Measurements from ENCODE around the gene MOB3B.

Gene MOB3B

DNA sequence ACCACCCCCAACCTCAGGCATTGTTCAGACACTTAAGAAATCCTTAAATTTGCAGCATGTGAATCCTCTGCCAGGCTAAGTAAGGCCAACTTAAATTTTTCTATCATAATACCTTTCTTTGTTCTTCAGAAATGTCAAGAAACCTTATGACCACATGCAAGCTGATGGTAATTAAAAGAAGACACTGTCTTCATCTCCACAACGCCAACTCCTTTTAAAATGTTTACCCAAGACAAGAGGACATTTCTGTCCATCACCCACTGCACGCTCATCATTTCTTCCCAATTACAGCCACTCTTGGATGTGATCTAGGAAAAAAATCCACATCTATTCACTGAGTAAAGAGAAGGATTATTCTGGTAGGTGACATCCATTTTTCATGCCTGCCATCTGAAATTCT lies 11.6 kb downstream of the MOB3B start:
- DNase-seq (ENCODE audit: low read depth), result no peak

DNA sequence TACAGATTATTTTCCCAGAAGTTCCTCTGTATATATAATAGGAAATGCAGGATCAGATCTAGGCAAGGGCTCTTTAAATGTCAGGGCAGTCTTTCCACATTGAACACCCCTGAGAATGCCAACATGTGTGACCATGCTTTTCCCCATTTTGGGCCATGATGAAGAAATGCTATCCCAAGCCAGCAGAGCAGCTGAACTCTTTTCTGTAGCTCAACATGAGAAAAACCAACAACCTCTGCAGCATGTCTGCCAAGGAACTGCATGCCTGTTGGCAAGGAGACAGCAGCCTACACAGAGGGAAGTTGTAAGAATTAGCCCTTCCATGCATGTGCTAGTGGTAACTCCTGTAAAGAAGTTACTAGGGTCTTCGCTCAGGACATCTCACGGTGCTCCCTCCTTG lies 15.1 kb downstream of the MOB3B start:
- DNase-seq (ENCODE audit: low read depth), result no peak

DNA sequence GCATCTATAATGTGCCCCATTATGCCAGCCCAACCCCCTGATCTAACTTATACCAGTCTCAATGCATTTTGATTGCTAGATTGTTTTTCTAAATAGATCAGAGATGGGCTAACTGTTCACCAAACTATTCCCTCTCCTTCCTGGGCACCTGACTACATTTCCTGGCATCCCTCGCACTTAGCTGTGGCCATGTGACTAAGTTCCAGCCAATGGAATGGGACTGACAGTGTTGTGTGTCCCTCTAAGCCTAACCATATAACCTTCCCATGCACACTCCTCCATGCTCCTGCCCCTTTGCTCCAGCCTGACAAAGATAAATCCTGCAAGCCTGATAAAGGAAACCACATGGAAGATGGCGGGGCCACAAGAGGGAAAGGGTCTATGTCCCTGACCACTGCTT lies 17.8 kb downstream of the MOB3B start:
- no peak for DNase-seq (ENCODE audit: low read depth)

DNA sequence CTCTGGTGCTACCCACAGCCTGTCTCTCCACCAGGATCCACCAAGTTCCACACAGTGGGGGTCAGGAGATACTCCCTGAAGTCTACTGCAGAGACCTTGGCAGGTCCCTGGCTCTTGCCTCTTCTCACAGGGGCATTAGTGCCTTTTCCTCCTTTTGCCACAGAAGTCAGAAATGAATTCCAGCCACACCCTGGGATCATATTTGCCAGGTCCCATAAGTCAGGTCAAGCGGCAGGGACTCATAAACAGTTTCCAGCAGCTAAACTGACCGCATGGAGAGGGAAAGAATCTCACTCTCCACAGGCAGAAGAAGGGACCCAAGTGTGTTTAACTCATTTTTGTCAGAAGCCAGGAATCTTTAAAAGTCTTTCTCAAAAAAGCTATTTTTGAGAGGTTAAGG lies 18.8 kb downstream of the MOB3B start:
- no peak for DNase-seq (ENCODE audit: low read depth)

DNA sequence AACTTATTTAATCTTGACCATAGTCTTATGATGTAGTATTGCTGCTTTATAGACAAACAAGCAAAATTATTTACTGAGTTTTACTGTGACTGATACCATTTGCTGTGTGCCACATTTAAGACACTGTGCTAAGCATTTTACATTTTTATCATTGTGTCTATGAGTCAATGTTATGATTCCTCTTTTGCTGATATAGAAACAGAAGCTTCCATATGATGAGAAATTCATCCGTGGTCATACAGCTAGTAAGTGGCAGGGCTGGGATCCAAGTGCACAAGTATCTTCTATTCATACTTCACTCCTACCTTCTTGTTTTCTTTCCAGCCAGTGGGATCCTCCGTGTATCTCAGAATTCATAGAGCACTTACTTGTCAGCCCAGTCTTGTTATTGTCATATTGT lies 22.6 kb downstream of the MOB3B start:
- no peak for DNase-seq (ENCODE audit: low read depth)

DNA sequence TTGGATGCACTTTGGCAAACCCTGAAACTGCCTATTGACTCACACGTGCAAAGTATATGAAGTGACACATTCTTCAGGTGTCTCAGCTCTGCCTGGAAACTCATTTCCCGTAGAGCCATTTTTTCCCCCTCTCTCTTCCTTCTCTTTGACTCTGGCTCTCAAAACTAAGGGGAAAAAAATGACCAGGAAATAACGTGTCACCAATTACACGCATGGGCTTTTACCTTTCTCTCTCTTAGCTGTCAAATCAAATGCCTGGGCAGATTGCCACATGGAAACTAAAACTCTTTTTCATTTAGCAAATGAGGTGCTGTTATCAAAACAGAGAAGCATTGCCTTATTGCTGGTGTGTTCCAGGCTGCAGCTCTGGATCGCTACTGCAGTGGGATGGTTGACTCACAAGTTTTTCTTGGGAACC lies 23.9 kb downstream of the MOB3B start:
- DNase-seq (ENCODE audit: low read depth), result peak; percentile 57

DNA sequence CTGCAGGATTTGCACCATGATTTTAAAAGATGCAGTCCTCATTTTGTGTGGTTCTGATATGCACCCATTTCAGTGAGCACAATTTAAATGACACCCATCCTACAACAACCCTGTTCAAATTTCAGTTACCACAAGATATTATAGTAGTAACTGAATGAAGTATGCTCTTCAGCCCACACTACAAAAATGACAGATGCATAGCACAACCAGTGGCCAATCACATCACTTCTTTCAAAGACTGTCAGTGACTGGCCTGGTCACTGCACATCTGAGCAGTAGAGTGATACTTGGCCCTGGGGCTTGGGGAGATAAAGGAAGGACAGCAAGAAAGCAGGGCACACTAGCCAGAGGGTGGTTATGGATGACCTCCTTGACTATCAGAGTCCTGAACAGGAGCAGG lies 25.4 kb downstream of the MOB3B start:
- no peak for DNase-seq (ENCODE audit: low read depth)

DNA sequence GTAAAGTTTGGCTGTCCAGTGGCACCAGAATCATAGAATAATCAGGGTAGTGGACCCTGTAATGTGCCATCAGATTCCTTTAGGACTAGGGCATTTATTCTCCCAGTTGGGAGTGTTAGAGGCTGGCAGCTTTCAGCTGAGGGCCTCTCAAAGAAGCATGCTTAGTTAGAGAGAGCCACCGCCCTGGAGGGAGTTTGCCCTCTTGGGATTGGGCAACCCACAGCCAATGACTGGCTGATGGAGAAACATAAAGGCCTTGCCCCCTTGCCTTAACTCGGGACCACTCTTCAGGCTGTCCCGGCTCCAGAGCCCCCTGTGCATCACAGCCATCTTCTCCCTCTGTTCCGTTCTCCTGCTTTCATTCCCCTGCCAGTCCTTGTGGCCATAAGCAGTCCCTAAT lies 26.0 kb downstream of the MOB3B start:
- DNase-seq (ENCODE audit: low read depth), result no peak

DNA sequence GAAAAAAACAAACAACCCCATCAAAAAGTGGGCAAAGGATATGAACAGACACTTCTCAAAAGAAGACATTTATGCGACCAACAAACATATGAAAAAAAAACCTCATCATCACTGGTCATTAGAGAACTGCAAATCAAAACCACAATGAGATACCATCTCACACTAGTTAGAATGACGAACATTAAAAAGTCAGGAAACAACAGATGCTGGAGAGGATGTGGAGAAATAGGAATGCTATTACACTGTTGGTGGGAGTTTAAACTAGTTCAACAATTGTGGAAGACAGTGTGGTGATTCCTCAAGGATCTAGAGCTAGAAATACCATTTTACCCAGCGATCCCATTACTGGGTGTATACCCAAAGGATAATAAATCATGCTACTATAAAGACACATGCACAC lies 28.7 kb downstream of the MOB3B start:
- DNase-seq (ENCODE audit: low read depth), result peak; percentile 8

DNA sequence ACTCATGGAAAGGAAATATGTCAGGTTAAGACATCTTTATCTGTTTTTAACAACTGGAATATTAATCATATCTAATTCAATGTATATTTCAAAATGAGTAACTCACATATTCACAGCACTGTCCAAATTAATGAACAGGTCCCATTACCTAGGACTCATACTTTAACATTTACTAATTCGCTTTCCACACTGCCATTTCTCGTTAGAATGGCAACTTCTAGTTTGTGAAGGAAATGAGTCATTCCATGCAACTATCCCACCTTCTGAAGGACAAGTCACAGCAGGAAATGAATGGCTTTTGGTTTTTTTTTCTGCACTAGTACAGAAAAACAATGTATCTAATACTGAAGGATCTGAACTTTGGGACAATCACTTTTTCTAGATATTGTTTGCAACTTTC lies 30.2 kb downstream of the MOB3B start:
- DNase-seq (ENCODE audit: low read depth), result peak; percentile 77

DNA sequence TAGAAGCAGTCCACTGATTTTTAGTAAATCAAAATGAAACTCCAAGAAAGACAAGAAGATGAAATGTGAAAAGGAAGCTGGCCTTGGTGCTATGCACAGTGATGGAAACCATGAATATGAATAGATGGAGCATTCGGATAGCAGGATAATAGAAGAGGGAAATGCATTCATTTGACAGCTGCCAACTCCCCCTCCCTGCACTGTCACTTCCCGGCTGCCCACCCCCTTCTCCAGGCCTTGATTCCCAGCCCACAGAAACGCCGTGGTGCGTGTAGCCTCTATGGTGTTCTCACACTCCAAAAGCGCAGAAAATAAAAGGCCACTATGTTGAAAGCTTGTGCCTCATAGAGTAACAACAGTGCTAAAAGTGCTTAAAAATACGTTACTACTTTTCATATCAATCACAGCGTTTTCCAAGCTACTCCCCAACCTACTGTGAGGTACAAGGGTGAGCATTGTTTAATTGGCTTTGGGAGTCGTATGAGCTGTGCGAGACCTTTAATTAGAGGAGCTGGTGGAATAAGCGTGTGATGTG lies 31.7 kb downstream of the MOB3B start:
- DNase-seq (ENCODE audit: low read depth), result no peak

DNA sequence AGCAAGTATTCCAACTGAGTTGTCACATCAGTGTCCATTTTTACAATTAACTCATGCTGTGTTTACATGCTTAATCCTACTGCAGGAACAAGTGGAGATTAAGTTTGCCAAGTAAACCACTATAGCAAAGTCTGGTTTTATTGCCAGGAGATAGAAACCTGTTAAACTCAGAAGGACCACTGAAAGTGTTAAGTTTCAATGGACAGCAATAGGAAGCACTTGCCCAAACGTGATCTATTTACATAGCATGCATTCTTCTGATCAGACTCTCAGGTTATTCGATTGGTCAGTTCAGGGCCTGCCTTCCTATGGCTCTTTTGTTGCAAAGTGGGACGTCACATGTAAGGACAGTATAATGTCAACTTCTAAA lies 33.5 kb downstream of the MOB3B start:
- DNase-seq (ENCODE audit: low read depth), result no peak

DNA sequence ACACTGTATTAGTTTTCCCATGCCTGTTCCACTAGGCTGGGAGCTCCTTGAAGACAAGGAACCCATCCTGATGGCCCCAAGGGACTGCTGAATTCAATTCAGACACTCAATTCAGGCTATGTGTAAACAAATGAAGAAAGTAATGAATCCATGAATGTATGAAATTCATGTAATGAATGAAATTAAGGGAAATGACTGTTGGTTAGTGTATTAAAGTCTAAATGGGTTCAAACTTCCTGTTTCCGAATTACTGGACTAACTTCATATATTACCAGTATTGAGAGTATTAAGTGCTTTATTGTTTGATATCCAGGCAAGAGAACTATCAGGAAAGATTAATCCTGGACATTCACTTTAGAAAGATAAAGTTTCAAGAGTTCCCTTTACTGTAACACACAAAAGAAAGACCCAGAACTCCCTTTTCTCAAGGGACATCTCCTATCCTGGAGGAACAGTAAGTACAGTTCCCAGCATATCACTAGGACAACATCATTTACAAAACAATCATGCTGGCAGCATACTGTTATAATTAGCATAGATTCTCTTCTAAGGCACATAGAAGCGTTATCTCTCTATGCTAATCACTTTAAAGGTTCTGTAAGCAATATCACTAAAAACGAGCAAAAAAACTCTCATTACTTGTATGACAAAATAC lies 34.0 kb downstream of the MOB3B start:
- no peak for DNase-seq (ENCODE audit: low read depth)

DNA sequence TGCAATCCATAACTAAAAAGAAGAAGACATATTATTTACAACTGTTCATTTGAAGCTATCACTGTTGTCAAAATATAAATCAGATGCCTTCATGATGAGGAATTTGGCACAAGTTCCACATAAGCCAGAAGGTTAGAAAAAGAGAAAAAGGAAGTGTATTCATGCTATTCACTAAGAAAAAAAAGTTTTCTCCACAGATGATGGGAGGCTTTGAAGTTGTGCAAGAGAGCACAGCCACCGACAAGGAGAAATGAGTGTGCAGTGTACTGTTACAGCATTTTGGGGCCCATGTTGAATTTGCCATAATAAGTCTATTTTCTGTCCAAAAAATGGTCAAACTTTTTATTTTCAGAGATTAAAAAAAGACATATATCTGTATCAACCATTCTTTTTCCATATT lies 38.5 kb downstream of the MOB3B start:
- DNase-seq (ENCODE audit: low read depth), result peak; percentile 3

DNA sequence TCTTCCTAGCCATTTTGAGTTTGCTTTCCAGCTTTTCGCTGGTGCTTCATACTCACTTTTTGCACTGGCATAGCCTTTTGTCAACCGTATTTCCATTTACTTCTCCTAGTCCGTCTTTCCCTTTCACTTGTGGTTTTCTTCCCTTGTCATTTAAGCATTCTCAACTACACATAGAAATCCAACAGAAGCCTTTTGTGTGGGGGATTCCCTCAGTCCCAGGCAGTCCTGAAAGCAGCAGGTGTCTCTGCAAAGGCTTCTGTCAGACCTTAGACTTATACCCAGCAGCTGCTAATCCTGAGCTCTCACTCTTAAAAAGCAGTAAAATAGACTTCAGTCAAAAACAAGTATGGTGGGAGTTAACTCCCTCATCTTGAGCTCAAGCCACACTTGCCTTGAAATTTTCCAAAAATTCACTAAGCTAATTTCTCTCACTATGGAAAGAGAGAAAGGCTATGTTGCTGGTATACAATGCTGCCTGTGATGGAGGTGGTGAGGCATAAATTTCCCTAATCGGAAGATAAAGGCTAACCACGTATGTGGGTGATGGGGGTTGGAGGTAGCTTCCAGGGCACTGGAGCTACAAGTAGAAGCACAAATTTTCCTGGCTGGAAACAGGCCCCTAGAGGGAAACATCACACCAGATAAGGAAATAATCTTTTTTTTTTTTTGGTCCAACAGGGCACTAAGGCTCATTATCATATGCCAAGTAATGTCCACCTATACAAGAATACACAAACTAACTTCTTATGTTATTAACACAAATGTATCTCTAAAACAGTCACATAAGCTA lies 40.3 kb downstream of the MOB3B start:
- DNase-seq (ENCODE audit: low read depth), result peak; percentile 4

DNA sequence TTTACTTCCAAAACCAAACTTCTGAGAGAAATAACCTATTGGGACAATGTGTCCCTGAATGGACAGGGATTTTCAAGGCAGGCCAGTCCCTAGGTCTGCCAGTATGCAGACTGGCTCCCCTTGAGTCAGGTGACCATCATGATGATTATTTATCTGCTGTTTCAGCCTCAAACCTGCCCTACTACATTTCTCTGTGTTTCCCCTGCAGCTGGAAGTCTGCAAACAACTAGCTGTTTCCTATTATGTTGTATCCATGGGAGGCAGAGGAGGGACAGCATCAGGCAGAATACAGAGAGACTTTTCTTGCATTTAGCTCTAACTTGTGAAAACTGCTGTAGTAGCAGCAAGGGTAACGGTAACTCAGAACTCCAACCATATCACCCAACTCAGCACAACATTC lies 41.7 kb downstream of the MOB3B start:
- DNase-seq (ENCODE audit: low read depth), result no peak

DNA sequence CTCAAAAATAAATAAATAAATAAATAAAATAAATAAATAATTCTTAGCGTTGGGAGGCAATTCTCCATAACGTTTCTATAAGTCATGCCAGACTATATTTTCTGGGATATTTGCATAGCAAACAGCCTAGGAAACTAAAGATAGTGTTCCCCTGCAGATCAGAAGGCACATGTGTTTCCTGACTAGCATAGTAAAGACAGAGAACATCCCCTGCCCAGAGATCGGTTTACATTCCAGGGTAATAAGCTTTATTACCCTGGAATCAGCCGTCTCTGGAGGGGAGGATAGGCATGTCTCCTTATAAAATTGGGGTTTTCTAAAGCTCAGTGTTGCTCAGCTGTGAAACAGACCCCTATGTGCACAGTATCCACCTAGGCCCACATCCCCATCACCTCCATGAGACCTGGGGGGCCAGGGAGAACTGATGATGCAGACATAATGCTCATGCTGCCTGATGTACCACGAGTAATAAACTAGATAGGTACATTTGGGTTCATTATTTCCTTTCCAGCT lies 42.4 kb downstream of the MOB3B start:
- no peak for DNase-seq (ENCODE audit: low read depth)

DNA sequence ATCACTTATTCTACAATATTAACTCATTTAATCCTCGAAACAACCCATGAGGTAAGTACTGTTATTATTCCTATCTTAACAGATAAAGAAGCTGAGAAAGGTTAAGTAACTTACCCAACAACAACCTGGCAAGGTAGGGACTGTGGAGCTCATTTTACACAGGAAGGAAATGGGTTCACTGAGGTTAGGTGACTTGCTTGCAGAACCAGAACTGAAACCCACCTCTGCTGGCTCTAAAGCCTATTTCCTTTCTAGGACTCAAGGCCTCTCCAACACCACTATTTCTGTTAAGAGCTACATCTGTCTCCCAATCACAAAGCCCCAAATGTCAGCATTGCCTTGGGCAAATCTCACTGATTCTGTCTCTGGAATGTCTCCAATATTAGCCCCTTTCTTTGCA lies 44.5 kb downstream of the MOB3B start:
- no peak for DNase-seq (ENCODE audit: low read depth)

DNA sequence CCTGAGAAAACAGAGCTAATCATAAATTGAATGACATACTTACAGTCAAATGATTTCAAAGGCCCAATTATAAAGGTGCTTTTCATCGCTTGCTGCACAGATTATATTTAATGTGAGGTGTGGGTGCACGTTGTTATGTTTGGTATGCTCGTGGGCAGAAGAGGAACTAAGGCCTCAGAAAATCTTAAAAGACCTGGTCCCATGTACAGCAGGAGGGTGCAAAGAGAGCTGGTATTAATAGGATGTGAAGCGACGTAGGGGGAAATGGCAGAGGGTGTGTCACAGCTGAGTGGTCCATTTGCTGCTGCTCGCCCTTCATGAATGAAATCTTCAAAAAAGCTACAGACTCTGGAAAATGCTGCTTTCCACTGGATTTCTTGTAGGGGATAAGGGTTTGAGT lies 46.0 kb downstream of the MOB3B start:
- DNase-seq (ENCODE audit: low read depth), result no peak

DNA sequence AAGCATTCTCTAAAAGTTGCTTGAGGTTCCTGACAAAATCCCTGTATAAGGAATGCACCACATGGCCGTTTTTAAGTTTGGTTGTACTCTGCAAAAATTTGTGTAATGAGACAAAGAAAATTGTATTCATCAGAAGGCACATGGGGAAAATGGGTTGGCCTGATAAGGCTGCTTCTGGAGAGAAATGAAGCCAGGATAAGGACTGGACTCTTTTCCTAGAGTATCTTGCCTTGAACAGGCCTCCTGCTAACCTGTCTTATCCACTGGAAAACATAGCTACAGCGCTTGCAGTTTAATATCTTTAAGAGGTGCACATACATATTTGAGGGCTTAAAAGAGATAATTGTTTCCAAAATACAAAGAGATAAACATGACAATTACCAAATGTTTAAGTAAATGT lies 46.9 kb downstream of the MOB3B start:
- DNase-seq (ENCODE audit: low read depth), result no peak

DNA sequence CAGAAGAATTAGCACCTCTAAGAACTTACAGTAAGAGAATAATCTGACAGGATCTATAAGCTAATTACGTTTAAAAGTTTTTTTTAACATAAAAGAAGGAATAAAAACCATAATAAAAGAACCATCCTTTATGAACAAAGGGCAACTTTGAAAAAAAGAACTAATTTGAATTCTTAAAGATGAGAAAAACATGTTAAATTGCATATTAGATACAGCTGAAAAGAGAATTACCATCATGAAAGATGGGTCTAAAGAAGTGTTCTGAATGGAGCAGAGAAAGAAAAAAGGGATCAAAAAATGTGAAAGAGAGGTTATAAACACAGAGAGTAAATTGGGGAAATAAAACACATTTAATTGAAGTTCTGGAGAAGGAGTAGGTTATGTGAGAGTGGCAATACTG lies 51.3 kb downstream of the MOB3B start:
- no peak for DNase-seq (ENCODE audit: low read depth)

DNA sequence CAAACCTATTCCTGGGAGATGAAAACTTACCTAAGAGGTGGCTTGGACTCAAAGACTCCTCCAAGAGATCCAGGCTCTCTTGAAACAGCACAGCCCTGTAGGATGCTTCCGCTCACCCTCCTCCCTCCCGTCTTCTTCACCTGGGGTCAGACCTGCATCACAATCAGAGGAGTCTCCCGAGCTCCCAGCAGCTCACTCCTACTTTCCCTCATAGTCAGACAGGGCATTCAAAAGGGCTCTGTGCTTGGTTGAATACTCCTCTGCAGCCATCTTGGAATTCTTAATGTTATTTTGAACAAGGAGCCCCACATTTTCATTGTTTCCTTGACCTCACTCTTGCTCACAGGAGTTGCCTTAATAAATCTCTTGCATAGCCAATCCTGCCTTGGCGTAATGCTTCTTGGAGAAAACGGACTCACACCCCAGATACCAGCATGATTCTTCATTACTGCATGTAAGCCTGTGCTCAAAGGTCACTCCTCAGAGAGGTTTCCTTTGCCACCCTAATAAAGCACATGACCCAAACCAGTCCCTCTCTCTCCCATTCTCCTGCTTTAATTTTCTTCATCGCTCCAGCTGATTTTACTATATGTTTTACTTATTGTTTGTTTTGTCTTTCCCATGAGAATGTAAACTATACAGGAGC lies 52.6 kb downstream of the MOB3B start:
- DNase-seq (ENCODE audit: low read depth), result no peak

DNA sequence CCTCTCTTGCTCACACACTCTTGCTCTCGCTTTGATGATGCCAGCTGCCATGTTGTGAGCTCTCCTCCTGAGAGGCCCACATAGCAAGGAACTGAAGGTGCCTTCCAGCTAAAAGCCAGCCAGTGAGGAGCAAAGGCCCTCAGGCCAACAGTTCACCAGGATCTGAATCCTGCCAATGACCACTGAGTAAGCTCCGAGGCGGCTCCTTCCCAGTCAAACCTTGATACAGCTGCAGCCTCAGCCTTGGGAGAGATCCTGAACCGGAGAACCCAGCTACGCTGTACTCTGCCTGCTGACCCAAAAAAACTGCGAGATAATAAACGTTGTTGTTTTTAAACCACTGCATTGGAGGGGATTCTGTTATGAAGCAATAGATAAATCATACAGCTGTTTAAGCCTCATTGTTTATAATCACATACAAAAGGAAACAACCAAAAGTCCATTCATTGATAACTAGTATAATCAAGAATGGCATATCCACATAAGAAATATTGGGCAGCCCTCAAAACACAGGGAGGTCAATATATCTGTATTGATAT lies 54.5 kb downstream of the MOB3B start:
- no peak for DNase-seq (ENCODE audit: low read depth)
